Measurements from ENCODE around the gene CCDC148.

DNA sequence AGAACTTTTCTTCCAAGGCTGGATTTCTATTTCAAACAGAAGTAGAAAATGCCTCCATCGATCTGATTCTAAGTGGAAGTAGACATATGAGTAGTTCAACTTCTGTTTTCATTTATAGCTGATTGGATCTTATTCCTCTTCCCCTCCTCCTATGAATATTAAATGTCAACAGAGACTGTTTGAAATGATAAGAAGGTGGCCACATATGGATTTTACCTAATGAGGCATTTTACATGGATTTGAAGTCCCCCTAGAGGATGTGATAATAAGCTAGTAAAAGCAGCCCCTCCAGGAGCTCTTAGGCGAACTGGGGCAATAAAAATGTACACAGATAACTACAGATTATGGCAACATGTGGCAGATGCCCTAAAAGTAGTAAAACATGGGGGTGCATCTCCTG, 283.8 kb downstream of the CCDC148 start:
- TF ChIP-seq, protein P1, sequence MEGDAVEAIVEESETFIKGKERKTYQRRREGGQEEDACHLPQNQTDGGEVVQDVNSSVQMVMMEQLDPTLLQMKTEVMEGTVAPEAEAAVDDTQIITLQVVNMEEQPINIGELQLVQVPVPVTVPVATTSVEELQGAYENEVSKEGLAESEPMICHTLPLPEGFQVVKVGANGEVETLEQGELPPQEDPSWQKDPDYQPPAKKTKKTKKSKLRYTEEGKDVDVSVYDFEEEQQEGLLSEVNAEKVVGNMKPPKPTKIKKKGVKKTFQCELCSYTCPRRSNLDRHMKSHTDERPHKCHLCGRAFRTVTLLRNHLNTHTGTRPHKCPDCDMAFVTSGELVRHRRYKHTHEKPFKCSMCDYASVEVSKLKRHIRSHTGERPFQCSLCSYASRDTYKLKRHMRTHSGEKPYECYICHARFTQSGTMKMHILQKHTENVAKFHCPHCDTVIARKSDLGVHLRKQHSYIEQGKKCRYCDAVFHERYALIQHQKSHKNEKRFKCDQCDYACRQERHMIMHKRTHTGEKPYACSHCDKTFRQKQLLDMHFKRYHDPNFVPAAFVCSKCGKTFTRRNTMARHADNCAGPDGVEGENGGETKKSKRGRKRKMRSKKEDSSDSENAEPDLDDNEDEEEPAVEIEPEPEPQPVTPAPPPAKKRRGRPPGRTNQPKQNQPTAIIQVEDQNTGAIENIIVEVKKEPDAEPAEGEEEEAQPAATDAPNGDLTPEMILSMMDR (IDR thresholded peaks at IDR 0.05): no peak
- TF ChIP-seq EZH2 (IDR thresholded peaks at IDR 0.05): no peak

Measured in neural progenitor cell (in vitro differentiated cells).